Panc1 (cell line): ENCODE data around the gene NSMF. TPM values are rescaled to one million over a fixed set of nuclear protein-coding genes. Genes with fewer than 3 reads are reported as not detected.

Experiments
- ATAC-seq: fragments of 200-7000 bp; cut with Tn5 transposase; 2 replicates; pipeline ENCODE4 v1.9.1; 2020; ENCODE audit warnings: mild to moderate bottlenecking, moderate library complexity
- BruUV-seq: library from RNA; stranded (reverse); fragments of 400-500 nt; replicated peaks from 2 replicates; lab custom pipeline; 2021; lab: Mats Ljungman, UMichigan
- CTCF ChIA-PET: fragments of 300-600 bp; sonication (Branson Sonifier 250); formaldehyde crosslinking; loops from one replicate; lab custom pipeline; 2022; ENCODE audit warnings: antibody characterized with exemption; lab: Charles Lee
- POLR2A ChIA-PET: fragments of 300-600 bp; sonication (Branson Sonifier 250); formaldehyde crosslinking; loops from one replicate; lab custom pipeline; 2022; ENCODE audit warnings: antibody characterized with exemption; lab: Charles Lee
- DNase-seq: peaks from one replicate; pipeline ENCODE4 v3.0.0-alpha.2; 2010; ENCODE audit warnings: low read depth, low spot score
- H3K27ac ChIP-seq: 2 replicates; pipeline ENCODE4 v1.5.1; 2011; ENCODE audit warnings: mild to moderate bottlenecking, low read length, inconsistent platforms
- H3K27me3 ChIP-seq: fragments of 200-500 bp; sonication (Bioruptor generic); 2 replicates; pipeline ENCODE4 v1.6.0; 2014; ENCODE audit warnings: low read length, inconsistent platforms; ENCODE audit not compliant: control insufficient read depth, insufficient read depth
- H3K36me3 ChIP-seq: fragments of 200-500 bp; sonication (Bioruptor generic); 2 replicates; pipeline ENCODE4 v1.5.1; 2014; ENCODE audit warnings: inconsistent platforms, mild to moderate bottlenecking, low read length, moderate library complexity; ENCODE audit not compliant: control insufficient read depth, insufficient read depth
- H3K4me1 ChIP-seq: 2 replicates; pipeline ENCODE4 v1.5.1; 2011; ENCODE audit warnings: inconsistent platforms, mild to moderate bottlenecking, low read length, moderate library complexity; ENCODE audit not compliant: control insufficient read depth, insufficient read depth
- H3K4me3 ChIP-seq, 2 experiments: 2 replicates each; pipeline ENCODE4 v1.5.1; 2011 to 2012; ENCODE audit warnings: low read depth in 2 of 2, low read length in 2 of 2, mild to moderate bottlenecking in 2 of 2, inconsistent platforms in 1 of 2, moderate library complexity in 1 of 2
- H3K9me3 ChIP-seq: fragments of 200-500 bp; sonication (Bioruptor generic); 2 replicates; pipeline ENCODE4 v1.5.1; 2014; ENCODE audit warnings: low read depth, mild to moderate bottlenecking, inconsistent platforms, low read length, moderate library complexity; ENCODE audit not compliant: control insufficient read depth, insufficient read depth
- CTCF ChIP-seq: fragments of 450-650 bp; IDR thresholded peaks from 2 replicates; pipeline ENCODE4 v1.5.1; 2017; ENCODE audit warnings: mild to moderate bottlenecking
- POLR2AphosphoS5 ChIP-seq: IDR thresholded peaks from 2 replicates; pipeline ENCODE4 v1.6.1; 2012; ENCODE audit warnings: mild to moderate bottlenecking, low read depth, low read length, moderate library complexity
- REST ChIP-seq, 2 experiments: IDR thresholded peaks; 2 replicates each; pipeline ENCODE4 v1.6.1; 2011 to 2012; ENCODE audit warnings: low read depth in 2 of 2, control low read depth in 1 of 2, low read length in 1 of 2, mild to moderate bottlenecking in 1 of 2, moderate library complexity in 1 of 2; ENCODE audit not compliant: insufficient read depth in 1 of 2
- SIN3A ChIP-seq: IDR thresholded peaks from 2 replicates; pipeline ENCODE4 v1.6.1; 2012; ENCODE audit warnings: low read depth, mild to moderate bottlenecking, low read length, moderate library complexity, borderline replicate concordance; ENCODE audit not compliant: insufficient read depth
- TCF7L2 ChIP-seq: IDR thresholded peaks from 2 replicates; pipeline ENCODE4 v1.6.1; 2011; ENCODE audit warnings: mild to moderate bottlenecking, low read depth, low read length, inconsistent platforms
- in situ Hi-C: cut with HindIII; loops from 2 replicates; pipeline ENCODE4 v1.10.0; 2016; ENCODE audit warnings: low sequenced_read_pairs, low pct_unique_long_range_greater_than_20kb
- intact Hi-C: fragments of 100-400 bp; cut with micrococcal nuclease; formaldehyde crosslinking; loops from one replicate; pipeline ENCODE4 v1.10.0; 2022; ENCODE audit not compliant: unreplicated experiment
- total RNA-seq: library from RNA; stranded (reverse); gene quantifications from one replicate; pipeline ENCODE4 v1.2.1, GENCODE V29; 2021; ENCODE audit not compliant: unreplicated experiment

The NSMF gene
- total RNA-seq, 1 experiment from 2014 or later, result 40.0 TPM

- H3K4me3 ChIP-seq, result no peak overlapping the region
- H3K4me1 ChIP-seq, result no peaks in the 10 kb centered on the region; the same call in 1 of the 2 replicates
- H3K36me3 ChIP-seq, result no peaks in the 10 kb centered on the region
- ATAC-seq (no peak), DNase-seq (no peak)
- intact Hi-C loops (no loop called here), in situ Hi-C loops (no loop called here)
- POLR2A ChIA-PET, result no interaction called here
- no TSS peak for BruUV-seq
- TF ChIP-seq POLR2AphosphoS5 (no peak), REST (IDR thresholded peaks at IDR 0.05; ENCODE audit: insufficient read depth in 1 of 2, low read depth in 2 of 2, low read length in 1 of 2) (no peak), SIN3A (no peak), TCF7L2 (no peak), CTCF (no peak)
- H3K9me3 ChIP-seq, result no peaks in the 10 kb centered on the region
- CTCF ChIA-PET, result no interaction called here
- no peak overlapping the region for H3K27ac ChIP-seq
- H3K27me3 ChIP-seq, result no peaks in the 10 kb centered on the region
Observed at GRCh38 chr9:137497921-137498719, 39.0 kb upstream of the NSMF start.

- TF ChIP-seq REST (IDR thresholded peaks at IDR 0.05; ENCODE audit: insufficient read depth in 1 of 2, low read depth in 2 of 2, low read length in 1 of 2), result no peak
- TF ChIP-seq CTCF, result no peak
- TF ChIP-seq SIN3A, result no peak
- TF ChIP-seq TCF7L2, result no peak
- TF ChIP-seq POLR2AphosphoS5, result no peak
- in situ Hi-C loops, result no loop called here
- no peak overlapping the region for H3K27ac ChIP-seq
- H3K4me1 ChIP-seq, result no peaks in the 10 kb centered on the region
- no peaks in the 10 kb centered on the region for H3K27me3 ChIP-seq
- BruUV-seq, result no TSS peak
- intact Hi-C loops, result no loop called here
- H3K9me3 ChIP-seq, result no peaks in the 10 kb centered on the region
- no peak overlapping the region for H3K4me3 ChIP-seq
- ATAC-seq (no peak), DNase-seq (no peak)
- CTCF ChIA-PET, result no interaction called here
- H3K36me3 ChIP-seq, result no peaks in the 10 kb centered on the region
- POLR2A ChIA-PET, result interaction anchor here (0.6 kb wide), 1 partner anchor 516 kb away, joined by 7 read pairs; no protein-coding TSS in a partner anchor
Observed at GRCh38 chr9:137496601-137497375, 37.7 kb upstream of the NSMF start.
